B cell (primary cell): ENCODE results near the gene FGD4. TPM values are rescaled to one million over a fixed set of nuclear protein-coding genes. Genes with fewer than 3 reads are reported as not detected.

Experiments
- ATAC-seq: fragments of 200-7000 bp; cut with Tn5 transposase; one replicate; pipeline ENCODE4 v1.10.0; 2021; ENCODE audit warnings: low read depth, mild to moderate bottlenecking, moderate number of reproducible peaks, moderate library complexity
- CTCF ChIA-PET: fragments of 350-600 bp; sonication (Branson Sonifier 250); formaldehyde crosslinking; loops from one replicate; lab custom pipeline; 2021; ENCODE audit warnings: antibody characterized with exemption, inconsistent platforms; lab: Charles Lee
- POLR2A ChIA-PET: fragments of 350-600 bp; sonication (Branson Sonifier 250); formaldehyde crosslinking; loops from one replicate; lab custom pipeline; 2021; ENCODE audit warnings: antibody characterized with exemption; lab: Charles Lee
- DNase-seq: peaks from one replicate; pipeline ENCODE4 v3.0.0; 2013
- H2AFZ ChIP-seq: 2 replicates; pipeline ENCODE4 v1.6.1; 2012; ENCODE audit warnings: mild to moderate bottlenecking, low read depth, low read length; ENCODE audit not compliant: insufficient read depth, poor library complexity, severe bottlenecking
- H3K27ac ChIP-seq, 2 donors: 1 replicate in 1 of 2; 2 replicates in 1 of 2; pipeline ENCODE4 v1.5.1; 2012 to 2013; ENCODE audit warnings: low read length in 2 of 2, mild to moderate bottlenecking in 2 of 2, moderate library complexity in 1 of 2
- H3K27me3 ChIP-seq, 4 experiments: fragments of 200-600 bp in 1 of 4; sonication (generic) in 1 of 4; replicated peaks in 1 of 4; 1 replicate in 2 of 4; 2 replicates in 2 of 4; pipeline versions ENCODE4 v1.6.1 to v1.7.0; 2013 to 2016; ENCODE audit warnings: low read length in 3 of 4, mild to moderate bottlenecking in 2 of 4, mixed read lengths in 1 of 4, moderate library complexity in 1 of 4; ENCODE audit not compliant: insufficient read depth in 4 of 4, control insufficient read depth in 3 of 4; ENCODE audit errors: control extremely low read depth in 1 of 4
- H3K36me3 ChIP-seq, 2 experiments: replicated peaks in 1 of 2; 1 replicate in 1 of 2; 2 replicates in 1 of 2; pipeline versions ENCODE4 v1.6.1 to v1.7.1; 2013; ENCODE audit warnings: low read length in 1 of 2; ENCODE audit not compliant: insufficient read depth in 2 of 2, control insufficient read depth in 1 of 2; ENCODE audit errors: control extremely low read depth in 1 of 2, extremely low read depth in 1 of 2
- H3K4me1 ChIP-seq, 2 donors: fragments of 200-600 bp in 1 of 2; sonication (generic) in 1 of 2; 1 replicate in 1 of 2; 2 replicates in 1 of 2; pipeline versions ENCODE4 v1.5.1 to v1.6.1; 2013 to 2017; ENCODE audit warnings: low read length in 2 of 2; ENCODE audit not compliant: control insufficient read depth in 2 of 2, insufficient read depth in 2 of 2
- H3K4me2 ChIP-seq: replicated peaks from 2 replicates; pipeline ENCODE3; 2012; ENCODE audit warnings: mild to moderate bottlenecking, low read depth, low read length; ENCODE audit not compliant: poor library complexity, severe bottlenecking
- H3K4me3 ChIP-seq, 5 experiments: fragments of 200-600 bp in 1 of 5; sonication (generic) in 1 of 5; 1 replicate in 3 of 5; 2 replicates in 2 of 5; pipeline versions ENCODE4 v1.5.1 to v1.7.0; 2011 to 2016; ENCODE audit warnings: low read length in 4 of 5, mild to moderate bottlenecking in 4 of 5, low read depth in 2 of 5, control low read depth in 1 of 5, moderate library complexity in 1 of 5; ENCODE audit not compliant: insufficient read depth in 1 of 5; ENCODE audit errors: control extremely low read depth in 1 of 5, extremely low read depth in 1 of 5
- H3K79me2 ChIP-seq: fragments of 200-600 bp; sonication (generic); one replicate; pipeline ENCODE4 v1.6.0; 2016; ENCODE audit warnings: low read length; ENCODE audit not compliant: control insufficient read depth, insufficient read depth
- H3K9ac ChIP-seq: fragments of 200-600 bp; sonication (generic); 2 replicates; pipeline ENCODE4 v1.6.1; 2017; ENCODE audit warnings: mild to moderate bottlenecking, low read length, moderate library complexity
- H3K9me3 ChIP-seq, 3 donors: one replicate each; pipeline versions ENCODE4 v1.6.1 to v1.7.1; 2013; ENCODE audit warnings: low read length in 2 of 3; ENCODE audit not compliant: control insufficient read depth in 2 of 3, insufficient read depth in 1 of 3; ENCODE audit errors: control extremely low read depth in 1 of 3
- H4K20me1 ChIP-seq: 2 replicates; pipeline ENCODE4 v1.6.0; 2012; ENCODE audit warnings: mild to moderate bottlenecking, low read length; ENCODE audit not compliant: insufficient read depth, control insufficient read depth, poor library complexity, severe bottlenecking
- H3K27ac Mint-ChIP-seq: one replicate; pipeline ENCODE4 v1.8.0; 2021; ENCODE audit warnings: mixed read lengths
- H3K27me3 Mint-ChIP-seq: one replicate; pipeline ENCODE4 v1.8.0; 2021; ENCODE audit warnings: mixed read lengths
- H3K4me1 Mint-ChIP-seq: one replicate; pipeline ENCODE4 v1.8.0; 2021; ENCODE audit warnings: mixed read lengths
- H3K4me3 Mint-ChIP-seq: one replicate; pipeline ENCODE4 v1.8.0; 2021; ENCODE audit warnings: mixed read lengths
- H3K9me3 Mint-ChIP-seq: one replicate; pipeline ENCODE4 v1.8.0; 2022; ENCODE audit warnings: mixed read lengths; ENCODE audit not compliant: insufficient read depth
- CTCF ChIP-seq: fragments of 200-600 bp; IDR thresholded peaks from one replicate; pipeline ENCODE4 v1.8.0; 2022; ENCODE audit warnings: antibody characterized with exemption, mild to moderate bottlenecking
- EZH2 ChIP-seq: IDR thresholded peaks from 2 replicates; pipeline ENCODE4 v1.6.1; 2012; ENCODE audit warnings: borderline replicate concordance, low read depth, mild to moderate bottlenecking, moderate library complexity, low read length; ENCODE audit not compliant: insufficient read depth, poor library complexity, severe bottlenecking
- whole genome bisulfite sequencing: methylation state at CpG from one replicate; pipeline ENCODE4 v1.1.5; 2013; ENCODE audit warnings: missing lambda C conversion rate; ENCODE audit not compliant: insufficient coverage; 5-methylcytosine and 5-hydroxymethylcytosine counted together
- intact Hi-C: fragments of 100-400 bp; cut with micrococcal nuclease; formaldehyde crosslinking; loops from one replicate; pipeline ENCODE4 v1.10.0; 2022
- polyA plus RNA-seq: library from polyadenylated mRNA; depleted of rRNA; stranded (reverse); fragments of >200 nt; gene quantifications from 2 replicates; pipeline ENCODE4 v1.2.3, GENCODE V29; 2012
- total RNA-seq, 2 donors: library from RNA; stranded (reverse); fragments of 120-200 nt in 1 of 2; gene quantifications; 1 replicate in 1 of 2; 2 replicates in 1 of 2; pipeline versions ENCODE4 v1.2.3 to v1.2.4, GENCODE V29; 2013 to 2022

Gene FGD4
- total and polyA plus RNA-seq, 2 donors (not counting 1 experiment from before 2014, with no cell fraction given): 2.1 to 2.8 TPM

DNA sequence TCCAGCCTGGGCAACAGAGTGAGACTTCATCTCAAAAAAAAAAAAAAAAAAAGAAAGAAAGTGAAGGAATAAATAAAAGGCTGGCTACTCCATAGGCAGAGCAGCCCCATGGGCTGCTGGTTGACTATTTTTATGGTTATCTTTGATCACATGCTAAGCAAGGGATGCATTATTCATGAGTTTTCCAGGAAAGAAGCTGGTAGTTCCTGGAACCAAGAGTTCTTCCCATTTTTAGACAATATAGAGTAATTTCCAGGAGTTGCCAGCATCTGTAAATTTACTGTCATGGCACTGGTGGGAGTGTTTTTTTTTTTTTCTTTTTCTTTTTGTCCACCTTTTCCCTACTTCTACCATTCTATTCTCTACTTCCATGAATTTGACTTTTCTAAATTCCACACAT lies 24.2 kb downstream of the FGD4 start:
- H3K4me1 ChIP-seq: no peaks in the 10 kb centered on the region
- H3K27me3 ChIP-seq: no peaks in the 10 kb centered on the region
- no peaks in the 10 kb centered on the region for H3K36me3 ChIP-seq
- H3K9me3 Mint-ChIP-seq: peaks cover 13% of the 10 kb centered on the region
- no peak overlapping the region for H3K27ac ChIP-seq
- no peak for ATAC-seq
- CTCF ChIA-PET: no interaction called here
- H3K27me3 Mint-ChIP-seq: peaks cover 6% of the 10 kb centered on the region
- TF ChIP-seq CTCF (no peak), EZH2 (no peak)
- H3K4me3 ChIP-seq: no peak overlapping the region
- DNase-seq: no peak
- H3K9me3 ChIP-seq: peaks cover 0 to under 1% (median 0%) of the 10 kb centered on the region in 3 donors
- H3K27ac Mint-ChIP-seq: no peak overlapping the region
- H3K4me1 Mint-ChIP-seq: no peaks in the 10 kb centered on the region
- intact Hi-C loops: no loop called here
- H4K20me1 ChIP-seq: no peaks in the 10 kb centered on the region
- POLR2A ChIA-PET: no interaction called here
- H3K79me2 ChIP-seq: no peaks in the 10 kb centered on the region
- no peak overlapping the region for H2AFZ ChIP-seq
- H3K4me3 Mint-ChIP-seq: no peak overlapping the region
- no peak overlapping the region for H3K9ac ChIP-seq
- no peak overlapping the region for H3K4me2 ChIP-seq

- intact Hi-C loops: no loop called here
- no peak overlapping the region for H3K27ac ChIP-seq
- Mint-ChIP-seq H3K4me1 (no peaks in the 10 kb centered on the region), H3K27me3 (peaks cover 17% of the 10 kb centered on the region), H3K4me3 (no peak overlapping the region), H3K27ac (no peak overlapping the region), H3K9me3 (peaks cover 15% of the 10 kb centered on the region)
- no peak overlapping the region for H2AFZ ChIP-seq
- H3K4me1 ChIP-seq: no peaks in the 10 kb centered on the region
- H3K9me3 ChIP-seq: peaks cover 0 to 6% (median 0%) of the 10 kb centered on the region in 3 donors
- no peak for DNase-seq
- no peaks in the 10 kb centered on the region for H3K36me3 ChIP-seq
- TF ChIP-seq EZH2: no peak
- TF ChIP-seq CTCF: no peak
- H3K79me2 ChIP-seq: no peaks in the 10 kb centered on the region
- H4K20me1 ChIP-seq: no peaks in the 10 kb centered on the region
- ChIA-PET POLR2A (no interaction called here), CTCF (interaction anchor here (0.6 kb wide), 1 partner anchor 57 kb away, joined by 3 read pairs; no protein-coding TSS in a partner anchor)
- 96% methylated on average over 3 of the region's 6 CpGs for WGBS
- H3K4me2 ChIP-seq: no peak overlapping the region
- H3K4me3 ChIP-seq: no peak overlapping the region
- no peak overlapping the region for H3K9ac ChIP-seq
- no peak for ATAC-seq
- no peaks in the 10 kb centered on the region for H3K27me3 ChIP-seq
Observed at GRCh38 chr12:32431025-32431424, 31.7 kb downstream of the FGD4 start.
